Stimulated activated CD4-positive, alpha-beta T cell treated with anti-CD3 and anti-CD28 coated beads, Interleukin-12 subunit alpha, Interleukin-12 subunit beta, amount 100 ng/mL, for 48 hours (primary cell): ENCODE data around the gene TNIP2.
A peak's percentile ranks its signal among the peaks of the same experiment; 100 is the strongest.

Experiments used
- DNase-seq, 3 donors: peaks; one replicate each; pipeline ENCODE4 v3.0.0-alpha.2; 2020; ENCODE audit warnings: low read depth in 2 of 3, low spot score in 1 of 3

Gene TNIP2

DNA sequence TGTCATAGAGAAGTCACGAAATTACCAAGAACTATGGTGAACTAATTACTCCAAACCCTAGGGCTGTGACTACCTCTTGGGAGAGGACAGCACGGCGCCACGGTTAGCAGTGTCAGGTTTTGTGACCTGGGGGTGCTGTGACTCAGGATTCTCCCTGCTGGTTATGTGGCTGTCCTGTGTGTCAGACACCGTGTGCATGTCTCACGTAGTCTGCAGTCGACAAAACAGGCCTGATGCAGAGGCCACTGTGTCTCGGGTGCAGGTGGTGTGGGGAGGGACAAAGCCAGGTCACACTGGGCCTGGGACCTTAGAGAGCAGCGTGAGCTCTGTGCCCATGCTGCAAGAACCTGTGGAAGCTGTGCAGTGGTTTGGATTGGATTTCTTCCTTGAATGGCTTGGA, 34.1 kb downstream of the TNIP2 start:
- no peak for DNase-seq

DNA sequence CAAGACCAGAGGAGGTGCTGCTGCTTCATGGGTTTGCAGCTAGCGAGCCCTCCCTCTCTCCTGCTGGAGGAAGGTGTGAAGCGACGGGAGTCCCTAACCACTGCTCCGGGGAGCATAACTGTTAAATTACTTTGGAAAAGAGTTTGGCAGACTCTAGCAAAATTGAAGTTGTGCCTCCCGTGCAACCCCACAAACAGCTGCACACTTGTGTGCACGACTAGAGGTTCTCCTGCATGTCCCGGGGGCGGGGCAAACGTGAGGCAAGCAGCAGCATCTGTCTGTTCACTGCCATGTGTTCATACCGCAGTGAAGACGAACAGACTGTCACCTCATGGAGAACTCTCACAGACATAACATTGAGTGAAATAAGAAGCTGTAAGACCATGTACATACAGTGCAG, 34.5 kb downstream of the TNIP2 start:
- no peak for DNase-seq

DNA sequence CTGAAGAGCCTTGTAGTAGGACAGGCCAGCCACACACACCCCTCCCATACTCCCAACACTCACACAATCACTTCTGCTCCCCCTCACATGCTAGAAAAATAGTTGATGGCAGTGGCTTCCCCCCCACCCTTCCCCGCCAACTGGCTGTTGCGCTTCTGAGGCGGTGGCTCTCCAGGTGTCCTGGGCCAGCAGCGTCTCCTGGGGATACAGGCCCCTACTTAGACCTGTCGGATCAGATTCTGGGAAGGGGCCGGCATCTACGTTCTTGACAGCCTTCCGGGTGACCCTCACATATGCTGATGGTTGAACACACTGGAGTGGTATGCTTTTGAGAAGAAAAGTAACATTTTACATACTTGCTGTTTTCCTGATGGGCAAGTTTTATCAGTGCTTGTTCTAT, 39.9 kb downstream of the TNIP2 start:
- DNase-seq, result no peak

DNA sequence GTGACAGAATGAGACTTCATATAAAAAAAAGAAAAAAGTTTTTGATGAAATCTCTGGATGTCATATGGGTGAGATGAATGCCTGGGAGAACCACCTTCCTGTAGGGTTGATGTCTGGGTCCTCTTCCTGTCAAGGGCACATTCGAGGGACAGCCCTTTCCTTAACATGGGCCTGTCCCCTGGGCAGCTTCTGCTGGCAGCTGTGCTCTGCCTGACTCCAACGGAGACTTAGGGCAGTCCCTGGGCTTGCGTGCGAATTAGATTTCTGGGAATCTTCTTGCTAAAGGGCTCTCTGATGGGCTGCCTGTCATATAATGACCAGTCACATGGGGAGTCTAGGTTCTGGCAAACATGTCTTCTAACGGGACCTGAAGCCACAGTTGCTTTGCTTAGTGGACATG, 40.7 kb downstream of the TNIP2 start:
- DNase-seq, result no peak

DNA sequence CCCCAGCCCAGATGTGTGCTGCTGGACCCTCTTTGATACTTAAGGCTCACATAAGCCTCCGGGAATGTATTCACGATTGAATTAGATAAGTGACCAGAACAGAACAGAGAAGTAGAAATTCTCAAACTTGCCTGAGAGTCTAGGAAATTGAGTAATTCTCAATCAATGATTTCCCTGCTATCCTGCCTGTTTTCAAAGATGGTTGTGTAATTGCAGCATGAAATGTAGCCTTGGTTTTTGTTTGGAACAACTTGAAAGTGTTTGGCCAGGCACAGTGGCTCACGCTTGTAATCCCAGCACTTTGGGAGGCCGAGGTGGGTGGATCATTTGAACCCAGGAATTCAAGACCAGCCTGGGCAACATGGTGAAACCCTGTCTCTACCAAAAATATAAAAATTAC, 41.2 kb downstream of the TNIP2 start:
- no peak for DNase-seq

DNA sequence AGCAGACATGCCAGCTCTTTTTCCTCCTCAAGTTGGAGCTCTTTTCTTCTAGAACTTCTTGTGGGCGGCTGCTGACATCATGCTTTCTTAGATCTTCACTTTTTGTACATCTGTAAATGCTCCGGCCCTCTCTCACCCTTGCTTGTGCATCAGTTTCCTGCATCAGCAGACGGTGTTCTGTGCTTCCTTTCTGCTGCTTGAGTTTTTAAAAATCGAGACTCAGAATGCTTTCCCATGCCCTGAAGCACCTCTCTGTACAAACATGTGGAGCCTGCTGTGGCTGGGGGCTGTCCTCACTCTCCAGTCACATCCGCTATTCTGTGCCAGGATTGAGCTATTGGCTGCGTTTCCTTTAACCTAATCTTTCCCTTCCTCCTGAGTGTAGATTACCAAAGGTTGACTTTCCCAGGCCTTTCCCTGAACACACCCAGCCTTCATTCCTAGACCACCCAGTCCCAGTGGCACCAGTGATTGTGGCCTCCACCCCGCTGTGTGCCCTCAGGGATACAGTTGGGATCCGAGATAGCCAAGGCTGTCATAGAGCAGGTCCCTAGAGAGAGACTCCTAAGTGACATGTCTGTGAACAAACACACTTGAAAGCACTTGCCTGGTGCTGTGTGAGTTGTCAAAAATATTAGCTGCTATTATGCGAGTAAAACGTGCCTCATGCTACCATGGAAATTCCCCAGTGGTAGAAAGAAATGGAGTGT, 41.9 kb downstream of the TNIP2 start:
- DNase-seq, result peak in 1 of 3 donors; percentile 22

DNA sequence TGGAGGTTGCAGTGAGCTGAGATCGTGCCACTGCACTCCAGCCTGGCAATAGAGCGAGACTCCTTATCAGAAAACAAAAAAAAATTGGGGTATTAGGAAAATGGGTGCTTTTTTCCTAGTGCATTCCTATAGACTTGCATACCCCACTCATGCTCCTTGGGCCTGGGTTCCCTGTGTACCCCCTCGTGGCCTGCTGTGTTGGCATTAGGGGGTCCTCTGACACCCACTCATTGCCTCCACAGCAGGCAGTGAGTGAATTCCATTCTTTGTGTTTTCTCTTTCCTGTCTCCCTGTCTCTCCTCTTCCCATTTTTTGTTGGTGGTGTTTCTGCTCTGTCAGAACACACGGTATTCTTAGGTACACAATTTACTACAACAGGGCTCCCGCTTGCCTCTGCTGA, 42.8 kb downstream of the TNIP2 start:
- no peak for DNase-seq

DNA sequence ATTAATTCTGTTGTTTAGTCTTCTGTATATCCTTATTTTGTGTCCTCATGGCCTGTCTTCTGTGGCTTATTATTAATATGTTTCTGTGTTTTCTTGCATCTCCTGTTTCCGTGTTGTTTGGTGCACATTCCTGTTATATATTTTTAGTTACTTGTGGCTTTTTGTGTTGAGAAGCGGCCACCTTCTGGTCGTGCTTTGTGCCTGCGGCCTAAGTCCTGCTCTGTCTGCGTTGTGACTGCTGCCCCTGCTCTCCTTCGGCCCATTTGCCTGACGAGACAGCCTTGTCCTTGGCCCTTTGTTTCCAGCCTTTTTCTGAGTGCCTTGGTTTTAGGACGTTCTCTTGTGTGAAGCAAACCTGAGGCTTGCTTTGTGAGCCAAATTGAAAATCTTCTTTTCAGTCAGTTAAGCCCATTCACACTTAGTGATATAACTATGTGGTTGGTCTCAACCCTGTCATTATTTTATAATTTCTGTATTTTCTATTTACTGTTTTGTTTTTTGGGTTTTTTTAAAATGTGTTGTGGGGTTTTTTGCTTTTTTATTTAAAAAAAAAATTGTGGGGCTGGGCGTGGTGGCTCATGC, 43.8 kb downstream of the TNIP2 start:
- no peak for DNase-seq

DNA sequence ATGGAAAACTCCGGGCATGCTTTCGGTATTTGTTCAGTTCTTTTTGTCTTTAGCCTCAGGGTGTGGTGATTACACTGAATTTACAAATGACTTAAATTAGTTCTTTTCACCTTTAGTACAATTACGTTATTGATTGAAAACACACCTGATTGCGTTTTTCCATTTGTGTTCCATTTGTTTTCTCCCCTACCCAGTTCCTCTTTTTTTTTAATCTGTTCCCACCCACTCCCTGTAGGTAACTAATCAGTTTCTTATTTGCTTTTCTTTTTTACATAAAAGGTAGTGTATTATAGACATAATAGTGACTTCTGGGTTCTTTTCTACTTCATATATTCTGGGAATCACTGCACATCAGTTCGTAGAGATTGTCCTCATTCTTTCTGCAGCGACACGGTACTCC, 53.4 kb downstream of the TNIP2 start:
- no peak for DNase-seq

DNA sequence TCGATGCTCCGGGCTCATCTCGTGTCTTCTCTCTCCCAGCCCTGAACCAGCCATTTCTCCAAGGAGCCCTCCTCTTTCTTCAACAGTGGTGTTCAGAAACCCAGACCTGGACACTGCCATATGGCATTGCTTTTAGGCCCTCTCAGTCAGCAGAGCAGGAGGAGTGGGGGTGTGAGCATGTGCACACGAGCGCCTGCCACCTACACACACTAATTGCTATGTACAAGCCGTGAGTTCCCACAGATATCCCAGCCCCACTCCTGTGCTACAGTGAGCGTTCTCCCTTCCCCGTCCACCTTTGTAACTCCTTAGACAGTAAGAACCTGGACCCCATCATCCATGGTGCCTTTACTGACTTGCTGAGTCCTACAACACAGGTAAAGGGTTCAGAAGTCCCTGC, 53.8 kb downstream of the TNIP2 start:
- DNase-seq, result no peak

DNA sequence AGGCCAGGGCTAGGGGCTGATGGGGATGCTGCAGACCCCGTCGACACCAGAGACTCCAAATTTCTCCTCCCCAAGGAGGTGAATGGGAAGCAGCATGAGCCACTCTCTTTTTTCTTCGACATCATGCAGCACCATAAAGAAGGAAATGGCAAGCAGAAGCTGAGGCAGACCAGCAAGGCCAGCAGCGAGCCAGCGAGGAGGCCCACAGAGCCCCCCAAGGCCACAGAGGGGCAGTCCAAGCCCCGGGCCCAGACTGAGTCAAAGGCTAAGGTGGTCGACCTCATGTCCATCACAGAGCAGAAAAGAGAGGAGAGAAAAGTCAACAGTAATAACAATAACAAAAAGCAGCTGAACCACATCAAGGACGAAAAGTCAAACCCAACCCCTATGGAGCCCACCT, 56.1 kb downstream of the TNIP2 start:
- DNase-seq, result no peak

DNA sequence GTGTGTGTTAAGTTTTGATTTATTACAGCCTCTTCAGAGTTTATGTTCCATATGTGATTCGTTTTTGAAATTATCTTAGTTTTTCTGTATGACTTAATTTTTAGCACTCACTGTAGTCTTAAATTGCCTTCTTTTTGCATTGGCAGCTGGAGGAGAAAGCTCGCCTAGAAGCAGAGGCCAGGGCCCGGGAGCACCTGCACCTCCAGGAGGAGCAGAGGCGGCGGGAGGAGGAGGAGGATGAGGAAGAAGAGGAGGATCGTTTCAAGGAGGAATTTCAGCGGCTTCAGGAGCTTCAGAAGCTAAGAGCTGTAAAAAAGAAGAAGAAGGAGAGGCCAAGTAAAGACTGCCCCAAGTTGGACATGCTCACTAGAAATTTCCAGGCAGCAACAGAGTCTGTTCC, 56.6 kb downstream of the TNIP2 start:
- no peak for DNase-seq

DNA sequence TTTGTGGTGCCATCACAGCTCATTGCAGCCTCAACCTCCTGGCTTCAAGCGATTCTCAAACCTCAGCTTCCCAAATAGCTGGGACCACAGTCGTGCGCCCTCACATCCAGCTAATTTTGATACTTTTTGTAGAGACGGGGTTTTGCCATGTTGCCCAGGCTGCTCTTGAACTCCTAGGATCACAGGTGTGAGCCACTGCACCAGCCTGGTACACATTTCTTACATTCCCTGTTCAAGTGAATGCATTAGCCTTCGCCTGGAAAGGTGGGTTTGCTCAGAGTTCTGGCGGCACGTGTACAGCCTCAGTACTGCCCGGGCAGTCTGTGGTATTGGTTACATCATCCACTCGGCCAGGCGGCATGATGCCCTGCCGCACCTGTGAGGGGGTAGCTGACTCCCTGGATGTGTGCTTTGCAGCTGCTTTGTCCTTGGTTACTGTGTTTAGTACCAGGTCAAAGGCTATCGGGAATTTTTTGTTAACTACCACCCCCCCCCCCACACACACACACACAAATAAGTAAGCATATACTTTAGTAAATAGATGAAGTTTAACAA, 57.1 kb downstream of the TNIP2 start:
- no peak for DNase-seq

DNA sequence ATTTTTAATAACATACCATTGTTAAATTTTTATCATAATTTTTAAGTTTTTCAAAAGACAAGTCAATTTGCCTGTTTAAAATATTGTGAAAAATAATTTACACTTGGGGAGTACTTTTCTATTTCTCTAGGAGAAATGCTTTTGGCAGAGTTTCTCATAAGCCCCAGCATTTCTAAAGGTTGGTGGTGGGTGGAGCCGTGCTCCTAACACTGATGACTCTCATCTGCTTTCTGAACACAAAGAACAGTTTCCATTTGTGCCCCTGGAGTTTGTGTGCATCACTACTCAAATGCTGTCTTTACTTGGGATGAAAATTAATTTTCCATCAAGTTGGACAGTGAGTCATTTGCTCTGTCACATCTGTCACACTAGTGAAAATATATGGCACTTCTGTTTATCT, 57.6 kb downstream of the TNIP2 start:
- DNase-seq, result no peak

DNA sequence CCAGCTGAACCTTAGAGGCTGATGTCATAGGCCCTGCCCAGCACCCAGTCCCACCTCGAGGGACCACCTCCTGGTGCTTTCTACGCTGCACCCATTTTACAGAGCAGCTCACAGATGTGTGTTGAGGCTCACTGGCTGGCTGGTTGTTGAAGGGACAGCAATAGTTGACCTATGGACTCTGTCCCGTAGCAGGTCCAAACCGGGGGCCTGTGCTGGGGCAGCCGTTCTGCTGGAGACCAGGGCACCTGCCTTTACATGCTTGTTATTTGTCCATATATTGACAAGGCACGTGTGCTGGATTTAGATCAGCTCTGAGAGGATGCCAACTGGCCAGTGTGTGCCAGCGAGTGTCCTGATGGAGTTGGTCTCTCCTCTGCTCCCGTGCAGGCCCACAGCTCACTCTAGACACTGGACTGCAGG, 58.1 kb downstream of the TNIP2 start:
- no peak for DNase-seq

DNA sequence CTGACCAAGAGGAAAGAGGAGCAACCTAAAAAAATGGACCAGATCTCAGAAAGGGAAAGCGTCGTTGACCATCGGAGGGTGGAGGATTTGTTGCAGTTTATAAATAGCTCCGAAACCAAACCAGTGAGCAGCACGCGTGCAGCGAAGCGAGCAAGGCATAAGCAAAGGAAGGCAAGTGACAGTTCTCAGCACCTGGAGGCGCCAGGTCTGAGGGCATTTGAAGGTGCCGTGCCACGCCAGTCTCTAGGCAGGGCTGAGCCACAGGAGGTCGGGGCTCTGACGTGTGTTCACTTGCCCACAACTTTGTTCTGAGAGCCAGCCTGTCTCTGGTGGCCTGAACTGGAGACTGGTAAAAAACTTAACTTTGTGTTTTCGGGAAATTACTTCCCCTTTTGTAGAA, 59.7 kb downstream of the TNIP2 start:
- DNase-seq, result no peak

DNA sequence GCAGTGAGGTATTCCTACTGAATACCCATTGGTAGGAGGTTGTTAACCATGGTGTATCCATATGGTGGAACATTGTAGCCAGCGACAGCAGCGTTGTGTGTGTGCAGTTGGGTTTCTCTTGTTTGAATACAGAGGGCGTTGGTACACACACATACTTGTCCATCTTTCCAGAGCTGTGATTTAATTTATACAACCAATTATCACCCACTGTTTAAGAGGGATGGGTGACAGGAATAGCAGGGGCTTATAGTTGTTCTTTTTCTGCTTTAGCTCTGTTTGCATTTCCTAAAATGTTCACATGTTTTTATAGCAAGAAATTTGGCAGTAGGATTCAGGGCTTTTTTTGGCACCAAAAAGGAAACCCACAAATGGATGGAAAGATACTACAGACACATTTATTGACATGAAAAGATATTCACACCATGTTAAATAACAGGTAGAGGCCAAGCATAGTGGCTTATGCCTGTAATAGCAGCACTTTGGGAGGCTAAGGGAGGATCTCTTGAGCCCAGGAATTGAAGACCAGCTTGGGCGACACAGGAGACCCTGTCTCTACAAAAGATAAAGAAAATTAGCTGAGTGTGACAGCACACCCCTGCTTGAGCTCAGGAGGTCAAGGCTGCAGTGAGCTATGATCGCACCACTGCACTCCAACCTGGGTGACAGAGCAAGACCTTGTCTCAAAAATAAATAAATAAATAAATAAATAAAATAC, 60.6 kb downstream of the TNIP2 start:
- DNase-seq, result no peak

DNA sequence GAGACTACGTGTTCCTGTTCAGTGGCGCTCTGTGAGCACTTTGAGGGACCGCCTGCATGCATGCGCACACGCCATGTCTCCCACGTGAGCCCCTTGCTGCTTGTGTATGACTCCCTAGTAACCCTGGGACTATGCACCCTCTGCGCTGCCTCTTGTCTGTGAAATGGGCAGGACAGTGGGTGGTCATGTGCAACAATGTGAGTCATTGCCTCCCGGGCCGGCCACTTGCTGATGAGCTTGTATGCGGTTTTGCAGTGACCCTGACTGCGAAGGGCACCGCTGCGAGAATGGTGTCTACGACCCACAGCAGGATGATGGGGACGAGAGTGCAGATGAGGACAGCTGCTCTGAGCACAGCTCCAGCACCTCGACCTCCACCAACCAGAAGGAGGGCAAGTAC, 61.4 kb downstream of the TNIP2 start:
- no peak for DNase-seq

DNA sequence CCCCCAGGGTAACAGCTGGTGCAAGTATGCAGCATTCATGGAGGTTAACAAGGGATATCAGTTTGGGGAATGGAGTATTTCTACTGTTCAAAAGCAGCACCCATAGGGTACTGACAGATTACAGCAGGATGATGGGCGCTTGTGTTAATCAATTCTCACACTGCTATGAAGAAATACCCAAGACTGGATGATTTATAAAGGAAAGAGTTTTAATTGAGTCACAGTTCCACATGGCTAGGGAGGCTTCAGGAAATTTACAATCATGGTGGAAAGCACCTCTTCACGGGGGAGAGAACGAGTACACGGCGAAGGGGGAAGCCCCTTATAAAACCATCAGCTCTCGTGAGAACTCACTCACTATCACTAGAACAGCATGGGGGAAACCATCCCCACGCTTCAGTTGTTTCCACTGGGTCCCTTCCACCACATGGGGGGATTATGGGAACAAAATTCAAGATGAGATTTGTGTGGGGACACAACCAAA, 64.1 kb downstream of the TNIP2 start:
- peak in 2 of 3 donors; percentile 20 to 22 for DNase-seq
